SKM-1 treated with dmso at 0.1 percent for 144 hours (cell line): ENCODE results near the gene PLA2G4E.

Experiments used
- DNase-seq: peaks from one replicate; lab custom pipeline; 2025; ENCODE audit not compliant: unreplicated experiment; lab: John Stamatoyannopoulos, UW

Gene PLA2G4E

DNA sequence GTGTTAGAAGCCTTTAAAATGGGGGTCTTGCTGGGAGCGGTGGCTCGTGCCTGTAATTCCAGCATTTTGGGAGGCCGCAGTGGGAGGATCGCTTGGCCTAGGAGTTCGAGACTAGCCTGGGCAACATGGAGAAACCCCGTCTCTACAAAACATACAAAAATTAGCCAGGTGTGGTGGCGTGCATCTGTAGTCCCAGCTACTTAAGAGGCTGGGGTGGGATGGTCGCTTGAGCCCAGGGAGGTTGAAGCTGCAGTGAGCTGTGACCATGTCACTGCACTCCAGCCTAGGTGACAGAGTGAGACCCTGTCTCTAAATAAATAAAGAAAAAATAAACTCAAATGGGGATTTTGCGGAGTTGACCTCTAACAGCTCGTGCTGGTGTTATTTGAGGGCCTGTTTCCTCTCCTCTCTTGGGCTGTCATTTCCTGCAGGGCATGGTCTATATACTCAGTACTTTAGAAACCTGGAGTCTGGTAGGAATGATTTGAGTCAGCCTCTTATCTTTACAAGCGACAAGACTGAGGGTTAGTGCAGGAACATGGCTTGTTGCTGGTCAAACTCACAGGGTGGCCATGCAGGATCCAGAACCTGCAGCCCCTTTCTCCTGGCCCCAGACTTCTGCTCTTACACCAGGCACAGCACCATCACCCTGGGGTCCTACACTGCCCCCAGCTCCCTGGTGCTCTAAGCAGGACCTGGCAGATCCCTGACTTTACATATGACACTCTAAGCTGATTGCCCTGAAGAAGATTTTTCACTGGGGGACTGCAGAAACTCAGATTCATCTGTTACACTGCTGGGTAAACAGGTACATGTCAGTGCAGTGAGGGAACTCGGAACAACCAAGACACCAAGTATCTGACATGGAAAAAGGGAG, 63.6 kb downstream of the PLA2G4E start:
- no peak for DNase-seq

DNA sequence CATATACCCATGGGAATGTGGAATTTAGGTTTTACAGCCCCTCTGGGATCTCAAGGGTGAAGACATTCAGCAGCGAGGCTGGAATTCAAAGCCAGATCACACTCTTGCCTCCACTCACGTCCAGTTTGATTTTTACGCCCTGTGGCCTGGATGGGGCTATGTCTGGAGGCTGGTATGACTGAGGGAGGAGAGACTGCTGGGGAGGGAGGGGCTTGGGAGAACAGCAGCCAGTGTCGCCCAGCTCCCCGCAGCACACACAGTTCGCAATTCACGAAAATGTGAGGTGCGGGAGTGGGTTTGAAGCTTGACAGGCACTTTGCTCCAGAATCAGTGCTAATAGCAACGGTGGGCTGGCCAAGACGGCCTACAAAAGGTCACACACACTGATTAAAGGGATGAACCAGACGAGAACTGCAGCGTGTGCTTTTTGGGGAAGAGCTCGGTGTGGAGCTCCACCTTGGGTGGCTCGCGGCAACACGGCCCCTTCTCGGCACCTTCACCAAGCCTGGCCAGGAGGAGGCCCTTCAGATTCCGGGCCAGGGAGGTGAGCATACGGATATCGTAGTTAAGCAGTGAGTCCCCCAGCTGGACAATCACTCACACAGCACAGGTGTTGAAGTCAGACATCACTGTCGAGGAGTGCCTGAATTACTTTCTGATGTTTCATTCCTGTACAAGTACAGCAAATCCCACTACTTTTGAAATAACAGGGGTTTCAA, 64.9 kb downstream of the PLA2G4E start:
- no peak for DNase-seq

DNA sequence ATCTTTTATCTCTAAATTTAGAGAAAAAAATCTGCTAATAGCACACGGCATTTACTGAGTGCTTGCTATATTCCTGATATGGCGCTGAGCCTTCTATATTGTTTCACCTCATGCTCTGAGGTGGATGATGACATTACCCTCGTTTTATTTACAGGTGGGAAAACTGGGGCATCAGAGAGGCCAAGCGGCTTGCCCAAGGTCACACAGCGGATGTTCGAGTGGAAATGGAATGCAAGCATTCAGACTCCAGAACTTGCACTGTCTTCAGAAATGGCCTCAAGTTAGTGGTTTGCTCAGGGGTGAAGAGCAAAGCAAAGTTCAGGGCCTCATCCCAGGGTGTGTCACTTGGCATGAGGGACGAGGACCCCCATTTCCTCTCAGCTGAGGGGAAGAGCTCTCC, 65.7 kb downstream of the PLA2G4E start:
- DNase-seq = no peak

DNA sequence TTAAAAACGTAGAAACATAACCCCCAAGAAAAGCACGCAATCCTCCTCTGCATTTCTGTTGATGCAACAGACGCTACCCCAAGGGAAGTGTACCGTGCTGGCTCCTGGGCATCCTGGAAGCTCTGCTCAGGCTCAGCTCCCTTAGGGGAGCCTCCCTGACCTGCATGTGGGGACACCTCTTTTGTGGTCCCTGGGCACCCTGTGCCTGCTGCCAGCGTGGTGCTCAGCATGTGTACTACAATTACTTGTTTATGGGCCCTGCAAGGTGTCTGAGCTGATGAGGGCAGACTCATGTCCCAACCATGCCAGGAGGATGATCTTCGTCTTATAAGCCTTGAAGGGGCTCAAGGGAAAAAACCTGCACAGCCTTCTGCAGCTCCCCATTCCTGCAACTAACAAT, 66.8 kb downstream of the PLA2G4E start:
- DNase-seq = no peak

DNA sequence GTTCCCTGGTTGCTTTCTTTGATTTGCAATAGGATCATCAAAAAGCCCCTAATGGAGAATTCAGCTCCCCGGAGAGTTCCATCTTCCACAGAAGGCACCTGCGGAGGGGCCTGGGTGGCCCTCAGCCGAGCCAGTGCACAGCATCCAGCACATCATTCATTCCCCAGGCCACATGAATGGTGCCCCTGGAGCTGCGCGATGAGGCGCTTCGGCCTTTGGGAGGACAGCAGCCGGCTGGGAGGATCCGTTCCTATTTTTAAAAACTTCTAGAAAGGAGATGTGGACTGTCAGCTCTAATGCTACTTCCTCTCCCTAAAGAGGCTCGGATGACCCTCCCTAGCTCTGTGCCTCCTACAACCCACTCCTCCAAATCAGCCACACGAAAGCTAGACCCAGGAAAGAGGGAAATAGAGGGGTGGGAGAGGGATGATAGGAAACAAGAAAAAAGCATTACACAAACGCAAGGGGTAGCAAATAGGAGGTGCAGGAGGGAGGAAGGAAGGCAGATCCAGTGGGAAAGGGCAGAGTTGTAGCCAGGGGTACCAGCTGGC, 68.8 kb downstream of the PLA2G4E start:
- no peak for DNase-seq

DNA sequence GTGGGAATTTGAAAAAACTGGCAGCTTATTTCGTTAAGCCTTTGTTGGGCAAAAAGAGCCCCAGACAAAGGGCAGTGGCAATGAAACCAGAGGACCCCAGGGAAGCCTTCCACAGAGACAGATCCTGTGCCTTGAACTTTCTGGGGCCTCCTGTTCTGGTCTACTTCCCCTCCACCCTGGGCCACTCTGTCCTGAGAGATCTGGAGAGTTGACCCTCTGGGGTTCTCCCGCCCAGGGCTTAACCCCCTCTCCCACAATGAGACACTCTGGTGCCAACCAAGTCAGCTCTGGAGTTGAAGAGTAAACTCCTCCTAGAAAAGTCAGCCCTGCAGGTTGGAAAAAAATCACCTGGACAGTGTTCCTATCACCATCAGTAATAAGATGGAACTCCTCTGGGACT, 69.3 kb downstream of the PLA2G4E start:
- no peak for DNase-seq

DNA sequence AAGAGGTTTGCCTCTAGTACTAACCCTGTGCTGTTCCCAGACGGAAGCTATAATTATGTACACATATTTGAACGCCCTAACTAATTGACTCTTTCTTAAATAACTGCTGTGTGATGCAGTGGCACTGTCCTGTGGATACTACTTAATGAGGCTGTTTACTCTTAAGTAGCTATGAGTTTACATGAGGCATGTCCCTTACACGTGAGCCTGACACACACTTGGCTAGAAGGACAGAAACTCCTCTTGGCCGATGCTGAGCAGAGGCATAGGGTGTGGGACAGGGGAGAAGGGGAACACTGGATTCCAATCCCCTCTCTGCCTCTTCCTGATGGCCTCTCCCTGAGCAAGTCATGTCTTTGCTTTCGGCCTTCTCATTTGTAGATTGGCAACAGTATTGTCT, 70.4 kb downstream of the PLA2G4E start:
- no peak for DNase-seq

DNA sequence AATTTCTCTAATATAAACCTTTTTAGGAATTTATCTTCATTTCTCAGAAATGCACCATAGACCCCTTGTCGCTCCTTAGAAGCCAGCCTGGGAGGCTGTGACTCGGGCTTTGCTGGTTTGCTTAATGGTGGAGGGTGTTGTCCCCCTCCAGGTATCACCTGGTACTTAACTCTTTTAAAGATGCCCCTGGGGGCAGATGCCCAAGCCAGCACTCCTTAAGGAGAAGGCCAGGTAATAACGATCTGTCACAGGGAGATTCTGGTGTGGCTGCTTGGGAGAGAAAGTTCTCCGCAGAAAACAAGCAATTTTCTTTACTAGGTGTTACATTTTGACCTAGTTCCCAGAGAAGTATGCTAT, 70.7 kb downstream of the PLA2G4E start:
- no peak for DNase-seq

DNA sequence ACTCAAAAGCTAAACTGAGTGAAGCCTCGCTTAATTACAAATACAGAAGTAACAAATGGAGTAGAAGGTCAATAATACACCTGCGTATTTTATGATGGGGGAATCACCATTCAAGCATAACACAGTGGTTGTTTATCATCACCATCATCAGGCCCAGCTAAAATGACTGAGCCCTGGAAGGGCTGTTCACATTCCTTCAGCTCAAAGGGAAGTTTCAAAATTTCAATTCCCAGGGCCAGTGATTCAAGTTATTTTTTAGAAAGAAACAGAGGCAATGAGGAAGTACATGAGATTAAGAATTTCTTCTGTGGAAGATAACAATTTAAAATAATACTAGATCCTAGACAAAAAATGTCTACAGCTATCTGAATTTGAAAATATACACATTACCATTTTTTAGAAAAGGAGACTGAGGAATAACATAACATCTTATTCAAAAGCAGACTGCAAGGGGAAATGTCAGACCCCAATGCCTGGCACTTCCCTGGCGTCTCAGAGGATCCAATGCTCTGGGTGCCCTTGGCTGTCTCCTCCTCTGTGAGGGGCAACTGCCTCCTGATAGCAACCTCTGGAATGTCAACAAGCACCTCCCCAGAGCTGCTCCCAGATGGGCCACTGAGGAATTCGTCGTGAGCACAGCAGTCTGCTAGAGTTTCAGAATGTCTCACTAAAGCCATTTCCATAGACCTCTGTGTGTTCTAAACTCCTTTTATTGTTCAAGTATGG, 71.3 kb downstream of the PLA2G4E start:
- no peak for DNase-seq

DNA sequence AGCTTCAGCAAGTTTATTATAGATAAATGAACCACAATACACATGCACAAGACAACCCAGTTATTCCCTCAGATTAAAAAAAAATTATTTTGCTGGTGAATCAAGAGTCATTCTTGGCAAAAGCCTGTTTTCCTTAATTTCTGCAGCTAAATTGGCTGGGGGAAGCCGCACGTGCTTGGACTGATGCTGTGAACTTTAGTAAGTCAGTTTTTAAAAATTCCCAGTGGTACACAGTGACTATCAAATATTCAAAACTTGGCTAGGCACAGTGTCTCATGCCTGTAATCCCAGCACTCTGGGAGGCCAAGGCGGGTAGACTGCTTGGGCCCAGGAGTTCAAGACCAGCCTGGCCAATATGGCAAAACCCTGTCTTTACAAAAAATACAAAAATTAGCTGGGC, 72.4 kb downstream of the PLA2G4E start:
- DNase-seq = no peak

DNA sequence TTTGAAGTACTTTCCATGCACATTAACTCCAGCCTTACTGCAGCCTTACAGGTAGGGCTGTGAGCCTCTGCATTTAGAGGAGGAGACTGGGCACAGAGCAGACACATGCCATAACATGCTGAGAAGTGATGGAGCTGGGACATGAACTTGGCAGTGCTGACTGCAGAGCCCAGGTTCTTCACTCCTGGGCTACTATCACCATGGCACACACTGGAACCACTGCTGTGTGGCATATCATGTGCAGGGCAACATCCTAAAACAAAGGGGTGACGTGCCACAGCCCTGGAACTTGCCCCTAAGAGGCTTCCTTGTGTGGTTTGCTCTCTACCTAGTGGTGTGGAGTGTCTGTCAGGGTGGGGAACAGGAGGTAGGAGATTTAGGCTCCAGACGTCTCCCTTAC, 73.9 kb downstream of the PLA2G4E start:
- no peak for DNase-seq

DNA sequence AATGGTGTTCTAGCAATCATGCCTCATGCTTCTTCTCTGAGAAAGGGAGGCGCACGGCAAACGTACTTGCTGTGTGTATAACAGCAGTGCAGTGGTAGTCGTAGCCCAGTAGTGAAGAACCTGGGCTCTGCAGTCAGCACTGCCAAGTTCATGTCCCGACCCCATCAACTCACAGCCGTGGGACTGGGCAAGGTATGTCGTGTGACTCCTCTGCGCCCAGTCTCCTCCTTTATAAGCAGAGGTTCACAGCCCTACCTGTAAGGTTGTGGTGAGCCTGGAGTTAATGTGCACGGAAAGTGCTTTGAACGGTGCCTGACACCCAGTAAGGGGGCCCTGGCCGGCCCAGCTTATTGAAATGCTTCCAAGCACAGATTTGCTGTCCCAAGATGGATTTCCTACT, 75.1 kb downstream of the PLA2G4E start:
- DNase-seq = no peak

DNA sequence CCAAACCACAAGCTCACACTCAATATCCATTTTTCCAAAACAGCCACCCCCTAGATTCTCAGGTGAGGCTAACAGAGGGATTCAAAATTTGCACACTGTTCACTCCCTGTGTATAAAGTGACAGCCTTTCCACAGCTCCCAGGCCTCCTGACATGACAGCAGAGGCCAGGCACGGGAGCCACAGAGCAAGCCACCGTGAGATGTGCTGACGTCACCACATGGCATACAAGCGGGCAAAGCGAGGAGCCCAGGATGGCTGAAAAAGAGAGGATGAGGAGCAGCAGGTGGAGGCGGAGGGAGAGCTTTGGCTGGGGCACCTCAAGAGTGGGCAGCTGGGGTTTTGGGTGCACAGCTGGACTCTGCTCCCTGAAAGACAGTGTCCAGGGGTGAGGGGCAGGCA, 75.6 kb downstream of the PLA2G4E start:
- DNase-seq = no peak

DNA sequence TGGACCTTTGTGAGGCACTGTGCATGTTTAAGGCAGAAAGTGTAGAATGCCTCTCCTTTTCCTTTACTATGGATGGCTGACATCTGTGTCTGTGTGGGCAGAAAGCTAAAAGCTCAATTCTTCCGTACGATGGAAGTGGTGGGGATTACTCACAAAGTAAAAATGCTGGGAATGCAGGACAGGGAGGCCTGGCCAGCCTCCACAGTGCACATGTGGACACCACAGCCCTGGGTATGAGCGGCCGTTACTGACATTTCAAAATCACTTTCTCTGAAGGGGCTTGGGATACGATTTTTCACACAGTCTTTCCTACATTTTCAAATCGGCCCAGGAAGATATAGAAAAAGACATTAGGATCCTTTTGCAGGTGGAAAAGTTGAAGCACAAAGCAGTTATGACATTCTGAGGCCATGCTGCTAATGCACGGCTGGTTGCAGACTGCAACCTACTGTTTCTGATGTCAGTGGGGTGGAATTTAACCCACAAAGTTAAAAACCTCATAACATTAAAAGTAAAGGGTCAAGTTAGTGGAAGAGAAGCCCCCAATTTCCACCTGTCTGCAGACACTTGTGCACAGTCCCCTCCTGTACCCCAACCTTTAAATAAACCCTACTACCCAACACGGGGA, 76.4 kb downstream of the PLA2G4E start:
- no peak for DNase-seq

DNA sequence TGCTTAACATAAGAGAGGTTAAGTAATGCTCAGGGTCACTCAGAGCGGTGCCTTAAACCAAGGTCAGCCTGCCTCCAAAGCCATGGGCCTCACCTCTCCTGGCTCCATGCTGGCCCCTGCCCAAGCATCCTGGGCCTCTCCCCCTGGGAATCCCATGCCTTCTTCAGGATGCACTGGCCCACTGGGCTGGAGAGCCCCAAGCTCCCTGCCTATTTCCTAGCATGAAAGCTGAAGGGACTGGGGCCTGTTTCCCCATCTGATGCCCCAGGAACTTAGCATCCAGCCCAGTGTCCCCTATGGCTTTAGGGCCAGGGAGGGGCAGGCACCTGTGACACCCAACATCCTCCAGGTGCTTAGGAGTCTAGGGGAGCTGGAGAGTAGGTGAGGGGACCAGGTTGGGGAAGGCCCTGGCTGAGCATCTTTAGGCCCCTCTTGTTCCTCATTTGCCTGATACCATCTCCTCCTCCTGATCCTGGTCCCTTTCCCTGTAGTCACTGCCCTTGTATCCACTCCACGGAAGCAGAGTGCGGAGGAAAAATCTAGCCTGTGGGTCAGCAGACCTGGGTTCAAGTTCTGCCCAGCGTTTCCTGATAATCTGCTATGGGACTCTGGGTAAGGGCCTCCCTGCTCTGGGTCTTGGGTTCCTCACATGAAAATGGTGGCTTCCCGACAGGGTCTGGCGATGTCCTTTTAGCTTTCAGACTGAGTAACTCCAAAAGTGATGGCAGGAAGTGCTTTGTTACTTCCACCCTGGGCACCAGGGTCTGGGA, 77.1 kb downstream of the PLA2G4E start:
- DNase-seq = no peak

DNA sequence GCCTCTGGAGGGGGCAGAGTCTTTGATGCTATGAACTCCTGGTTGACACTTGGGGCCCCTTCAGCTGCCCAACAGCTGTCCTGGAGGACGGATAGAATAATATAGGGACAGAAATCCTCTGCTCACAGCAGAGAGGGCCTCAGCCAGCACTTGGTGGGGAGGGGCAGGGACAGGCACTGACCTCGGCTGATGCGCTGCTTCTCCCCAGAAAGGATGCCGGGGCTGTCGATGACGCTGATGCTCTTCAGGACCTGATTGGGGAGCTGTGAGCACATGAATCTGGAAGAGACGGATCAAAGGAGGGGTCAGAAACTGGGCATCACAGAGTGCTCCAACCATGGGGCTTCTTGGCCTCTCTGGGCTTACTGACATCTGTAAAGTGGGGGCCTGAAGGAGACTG, 78.0 kb downstream of the PLA2G4E start:
- no peak for DNase-seq

DNA sequence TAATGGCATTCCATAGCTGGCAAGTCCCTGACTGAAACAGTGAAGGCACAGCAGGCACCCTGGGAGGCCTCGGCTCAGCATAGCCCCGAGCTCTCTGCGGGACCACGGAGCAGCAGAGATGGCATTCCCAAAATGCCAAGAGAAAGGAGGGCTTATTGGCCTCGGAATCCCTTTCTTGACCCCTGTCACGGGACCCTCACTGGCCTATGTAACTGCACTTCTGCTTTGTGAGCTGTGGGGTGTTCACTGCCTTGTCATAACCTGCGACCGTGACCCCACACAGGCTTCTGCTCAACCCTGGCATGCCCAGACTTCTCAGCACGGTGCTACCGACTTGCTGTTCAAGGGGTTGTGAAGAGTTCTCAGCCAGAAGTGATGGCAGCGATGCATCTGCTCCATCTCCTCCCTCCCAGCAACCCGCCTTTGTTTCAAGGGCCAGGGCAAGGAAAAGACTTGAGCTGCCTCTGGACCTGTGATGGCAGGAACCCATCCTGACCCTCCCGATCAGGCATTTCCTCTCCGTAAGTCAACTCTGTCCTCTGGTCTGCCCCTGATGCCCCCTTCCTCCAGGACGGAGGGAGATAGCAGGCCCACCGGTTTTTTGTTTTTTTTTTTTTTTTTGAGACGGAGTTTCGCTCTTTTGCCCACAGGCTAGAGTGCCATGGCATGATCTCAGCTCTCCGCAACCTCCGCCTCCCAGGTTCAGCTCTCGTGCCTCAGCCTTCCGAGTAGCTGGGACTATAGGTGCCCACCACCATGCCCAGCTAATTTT, 79.0 kb downstream of the PLA2G4E start:
- DNase-seq = no peak

DNA sequence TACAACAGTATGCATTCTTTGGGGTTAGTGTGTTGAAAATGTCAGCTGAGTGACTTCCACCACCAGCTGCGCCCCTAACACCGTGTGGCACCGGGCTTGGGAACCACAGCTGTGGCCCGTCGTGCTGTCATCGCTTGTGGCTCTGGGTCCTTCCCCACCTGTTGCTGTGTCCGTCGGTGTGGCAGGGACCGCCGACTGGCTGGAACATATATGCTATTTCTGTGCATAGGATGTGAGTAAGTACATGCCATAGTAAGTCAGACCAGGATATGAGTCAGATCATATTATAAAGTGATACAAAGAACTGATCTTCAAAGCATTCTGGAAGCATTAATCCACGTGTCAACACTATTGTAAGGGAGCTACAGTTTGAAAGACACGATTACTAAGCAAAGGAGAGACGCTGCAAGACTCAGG, 80.4 kb downstream of the PLA2G4E start:
- no peak for DNase-seq

DNA sequence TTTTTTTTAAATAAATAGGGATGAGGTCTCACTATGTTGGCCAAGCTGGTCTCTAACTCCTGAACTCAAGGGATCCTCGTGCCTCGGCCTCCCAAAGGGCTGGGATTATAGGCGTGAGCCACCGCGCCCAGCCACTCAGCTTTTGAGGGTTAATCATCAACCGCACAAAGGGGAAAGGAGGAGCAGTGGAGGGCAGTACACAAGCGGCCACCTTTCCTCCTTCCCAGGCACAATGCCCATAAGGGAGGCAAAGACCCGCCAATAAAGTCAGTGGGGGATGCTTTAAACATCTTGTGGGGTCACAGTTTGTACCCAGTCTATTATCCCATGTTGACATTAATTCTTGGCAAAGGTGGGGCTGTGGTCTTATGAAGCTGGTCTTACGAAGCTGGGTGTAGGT, 80.9 kb downstream of the PLA2G4E start:
- DNase-seq = no peak

DNA sequence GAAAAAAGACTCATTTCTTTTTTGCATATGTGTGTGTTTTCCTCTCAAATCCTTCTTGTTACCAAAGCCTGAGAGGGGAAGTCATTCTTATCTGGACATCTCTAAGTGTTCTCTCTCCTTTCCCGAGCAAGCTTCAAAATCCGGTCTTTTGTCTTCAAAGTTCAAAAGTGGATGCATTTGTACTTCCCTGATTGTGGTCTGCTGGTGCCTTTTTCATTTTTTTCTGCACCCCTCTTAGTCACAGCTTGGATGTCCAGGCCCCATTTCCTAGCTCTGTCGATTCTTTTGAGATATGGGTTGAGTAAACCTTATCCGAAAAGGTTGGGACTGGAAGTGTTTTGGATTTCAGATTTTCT, 83.3 kb downstream of the PLA2G4E start:
- no peak for DNase-seq
